Panc1 (cell line): ENCODE results near the gene MGAT5B. TPM values are rescaled to one million over a fixed set of nuclear protein-coding genes. Genes with fewer than 3 reads are reported as not detected.

Source experiments
- ATAC-seq: fragments of 200-7000 bp; cut with Tn5 transposase; 2 replicates; pipeline ENCODE4 v1.9.1; 2020; ENCODE audit warnings: mild to moderate bottlenecking, moderate library complexity
- BruUV-seq: library from RNA; stranded (reverse); fragments of 400-500 nt; replicated peaks from 2 replicates; lab custom pipeline; 2021; lab: Mats Ljungman, UMichigan
- CTCF ChIA-PET: fragments of 300-600 bp; sonication (Branson Sonifier 250); formaldehyde crosslinking; loops from one replicate; lab custom pipeline; 2022; ENCODE audit warnings: antibody characterized with exemption; lab: Charles Lee
- POLR2A ChIA-PET: fragments of 300-600 bp; sonication (Branson Sonifier 250); formaldehyde crosslinking; loops from one replicate; lab custom pipeline; 2022; ENCODE audit warnings: antibody characterized with exemption; lab: Charles Lee
- DNase-seq: peaks from one replicate; pipeline ENCODE4 v3.0.0-alpha.2; 2010; ENCODE audit warnings: low read depth, low spot score
- H3K27ac ChIP-seq: 2 replicates; pipeline ENCODE4 v1.5.1; 2011; ENCODE audit warnings: mild to moderate bottlenecking, low read length, inconsistent platforms
- H3K27me3 ChIP-seq: fragments of 200-500 bp; sonication (Bioruptor generic); 2 replicates; pipeline ENCODE4 v1.6.0; 2014; ENCODE audit warnings: low read length, inconsistent platforms; ENCODE audit not compliant: control insufficient read depth, insufficient read depth
- H3K36me3 ChIP-seq: fragments of 200-500 bp; sonication (Bioruptor generic); 2 replicates; pipeline ENCODE4 v1.5.1; 2014; ENCODE audit warnings: inconsistent platforms, mild to moderate bottlenecking, low read length, moderate library complexity; ENCODE audit not compliant: control insufficient read depth, insufficient read depth
- H3K4me1 ChIP-seq: 2 replicates; pipeline ENCODE4 v1.5.1; 2011; ENCODE audit warnings: inconsistent platforms, mild to moderate bottlenecking, low read length, moderate library complexity; ENCODE audit not compliant: control insufficient read depth, insufficient read depth
- H3K4me3 ChIP-seq, 2 experiments: 2 replicates each; pipeline ENCODE4 v1.5.1; 2011 to 2012; ENCODE audit warnings: low read depth in 2 of 2, low read length in 2 of 2, mild to moderate bottlenecking in 2 of 2, inconsistent platforms in 1 of 2, moderate library complexity in 1 of 2
- H3K9me3 ChIP-seq: fragments of 200-500 bp; sonication (Bioruptor generic); 2 replicates; pipeline ENCODE4 v1.5.1; 2014; ENCODE audit warnings: low read depth, mild to moderate bottlenecking, inconsistent platforms, low read length, moderate library complexity; ENCODE audit not compliant: control insufficient read depth, insufficient read depth
- CTCF ChIP-seq: fragments of 450-650 bp; IDR thresholded peaks from 2 replicates; pipeline ENCODE4 v1.5.1; 2017; ENCODE audit warnings: mild to moderate bottlenecking
- POLR2AphosphoS5 ChIP-seq: IDR thresholded peaks from 2 replicates; pipeline ENCODE4 v1.6.1; 2012; ENCODE audit warnings: mild to moderate bottlenecking, low read depth, low read length, moderate library complexity
- REST ChIP-seq, 2 experiments: IDR thresholded peaks; 2 replicates each; pipeline ENCODE4 v1.6.1; 2011 to 2012; ENCODE audit warnings: low read depth in 2 of 2, control low read depth in 1 of 2, low read length in 1 of 2, mild to moderate bottlenecking in 1 of 2, moderate library complexity in 1 of 2; ENCODE audit not compliant: insufficient read depth in 1 of 2
- SIN3A ChIP-seq: IDR thresholded peaks from 2 replicates; pipeline ENCODE4 v1.6.1; 2012; ENCODE audit warnings: low read depth, mild to moderate bottlenecking, low read length, moderate library complexity, borderline replicate concordance; ENCODE audit not compliant: insufficient read depth
- TCF7L2 ChIP-seq: IDR thresholded peaks from 2 replicates; pipeline ENCODE4 v1.6.1; 2011; ENCODE audit warnings: mild to moderate bottlenecking, low read depth, low read length, inconsistent platforms
- in situ Hi-C: cut with HindIII; loops from 2 replicates; pipeline ENCODE4 v1.10.0; 2016; ENCODE audit warnings: low sequenced_read_pairs, low pct_unique_long_range_greater_than_20kb
- intact Hi-C: fragments of 100-400 bp; cut with micrococcal nuclease; formaldehyde crosslinking; loops from one replicate; pipeline ENCODE4 v1.10.0; 2022; ENCODE audit not compliant: unreplicated experiment
- total RNA-seq: library from RNA; stranded (reverse); gene quantifications from one replicate; pipeline ENCODE4 v1.2.1, GENCODE V29; 2021; ENCODE audit not compliant: unreplicated experiment

The MGAT5B gene
- total RNA-seq, 1 experiment from 2014 or later: 34.9 TPM

- Histone ChIP-seq H3K4me3 (no peak overlapping the region), H3K4me1 (no peaks in the 10 kb centered on the region), H3K27me3 (no peaks in the 10 kb centered on the region; the same call in 1 of the 2 replicates), H3K36me3 (no peaks in the 10 kb centered on the region), H3K27ac (no peak overlapping the region), H3K9me3 (no peaks in the 10 kb centered on the region)
- in situ Hi-C loops (no loop called here), intact Hi-C loops (no loop called here)
- no peak for ATAC-seq
- DNase-seq: no peak
- CTCF ChIA-PET: interaction anchor here (0.7 kb wide), 3 partner anchors 28 to 106 kb away, joined by 3 to 11 read pairs (median 4); no protein-coding TSS in a partner anchor
- POLR2A ChIA-PET: no interaction called here
- TF ChIP-seq TCF7L2 (no peak), CTCF (no peak), REST (IDR thresholded peaks at IDR 0.05; ENCODE audit: insufficient read depth in 1 of 2, low read depth in 2 of 2, low read length in 1 of 2) (no peak), SIN3A (no peak), POLR2AphosphoS5 (no peak)
- BruUV-seq: no TSS peak
These were observed 93.7 kb downstream of the MGAT5B start for GRCh38 chr17:76961869-76962268.

GRCh38 chr17:76962858-76963257 is 94.7 kb downstream of the MGAT5B start:
- POLR2A ChIA-PET: no interaction called here
- no peak for TF ChIP-seq TCF7L2
- no peak for TF ChIP-seq POLR2AphosphoS5
- TF ChIP-seq SIN3A: no peak
- no peak for TF ChIP-seq REST (IDR thresholded peaks at IDR 0.05; ENCODE audit: insufficient read depth in 1 of 2, low read depth in 2 of 2, low read length in 1 of 2)
- TF ChIP-seq CTCF: no peak
- Histone ChIP-seq H3K27me3 (no peaks in the 10 kb centered on the region; the same call in 1 of the 2 replicates), H3K9me3 (no peaks in the 10 kb centered on the region), H3K27ac (no peak overlapping the region), H3K4me3 (no peak overlapping the region), H3K4me1 (no peaks in the 10 kb centered on the region), H3K36me3 (no peaks in the 10 kb centered on the region)
- ATAC-seq: no peak
- intact Hi-C loops (no loop called here), in situ Hi-C loops (no loop called here)
- no TSS peak for BruUV-seq
- no peak for DNase-seq
- CTCF ChIA-PET: interaction anchor here (0.6 kb wide), 1 partner anchor 342 kb away, joined by 6 read pairs; no protein-coding TSS in a partner anchor
